Measurements from ENCODE around the gene NECTIN1.

NECTIN1 gene

GRCh38 chr11:119659971-119660723 is 68.9 kb downstream of the NECTIN1 start:
- no peak overlapping the region for H3K4me3 ChIP-seq (replicated peaks; ENCODE audit: low read depth, low read length)
- DNase-seq (ENCODE audit: low read depth), result no peak
- TF ChIP-seq CTCF (IDR thresholded peaks at IDR 0.05; ENCODE audit: low read length, missing control alignments), result no peak

DNA sequence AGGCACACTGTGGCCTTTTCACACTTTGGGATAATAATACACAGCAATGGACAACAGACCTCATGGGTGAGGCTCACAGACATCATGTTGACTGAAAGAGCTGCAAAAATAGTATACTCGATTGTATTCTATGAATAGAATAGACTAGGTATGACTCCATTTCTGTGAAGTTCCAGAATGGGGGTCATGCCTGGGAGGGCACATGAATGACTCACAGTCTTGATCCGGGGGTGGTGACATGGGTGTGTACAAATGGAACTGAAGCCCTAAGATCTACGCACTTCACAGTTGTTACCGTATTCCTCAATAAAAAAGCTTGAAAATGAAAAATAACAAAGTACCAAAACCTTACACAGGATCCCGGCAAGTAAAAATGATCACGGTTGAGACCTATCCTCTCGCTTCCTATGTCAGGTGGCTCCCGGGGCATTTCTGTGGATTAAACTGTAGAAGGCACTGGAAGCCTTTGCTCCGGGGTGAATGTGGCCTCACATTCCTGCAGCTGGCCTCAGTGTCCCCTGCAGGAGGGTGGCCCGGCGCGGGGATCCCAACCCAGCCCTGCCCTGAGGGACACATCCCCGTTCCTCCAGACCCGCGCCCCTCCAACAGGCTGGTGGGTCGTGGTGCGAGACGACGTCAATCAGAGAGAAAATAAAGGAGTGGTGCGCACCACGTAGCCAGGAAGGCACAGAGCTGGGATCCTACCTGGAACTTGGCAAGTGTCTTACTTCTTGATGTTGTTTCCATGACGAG is 75.9 kb downstream of the NECTIN1 start:
- TF ChIP-seq CTCF (IDR thresholded peaks at IDR 0.05; ENCODE audit: low read length, missing control alignments), result no peak
- H3K4me3 ChIP-seq (replicated peaks; ENCODE audit: low read depth, low read length), result no peak overlapping the region
- no peak for DNase-seq (ENCODE audit: low read depth)

GRCh38 chr11:119651802-119652584 is 77.0 kb downstream of the NECTIN1 start:
- no peak for TF ChIP-seq CTCF (IDR thresholded peaks at IDR 0.05; ENCODE audit: low read length, missing control alignments)
- DNase-seq (ENCODE audit: low read depth), result no peak
- no peak overlapping the region for H3K4me3 ChIP-seq (replicated peaks; ENCODE audit: low read depth, low read length)

DNA sequence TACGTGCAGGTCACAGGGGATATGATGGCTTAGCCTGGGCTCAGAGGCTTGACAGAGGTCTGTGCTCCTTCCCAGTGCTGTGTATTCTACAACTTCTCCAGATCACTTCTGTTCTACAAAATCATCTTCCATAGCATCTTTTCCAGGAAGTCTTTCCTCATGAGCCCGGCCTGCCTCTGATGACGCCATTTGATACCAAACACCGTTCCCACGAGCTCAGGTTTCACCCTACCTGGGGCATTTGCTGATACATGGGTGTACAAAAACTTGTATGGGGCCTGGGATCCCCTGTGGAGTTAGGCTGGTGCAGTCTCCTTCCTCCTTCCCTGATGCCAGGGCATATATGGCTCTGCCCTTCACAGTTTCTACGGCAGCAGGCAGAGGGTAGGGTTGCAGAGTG is 78.7 kb downstream of the NECTIN1 start:
- DNase-seq (ENCODE audit: low read depth), result no peak
- H3K4me3 ChIP-seq (replicated peaks; ENCODE audit: low read depth, low read length), result no peak overlapping the region
- no peak for TF ChIP-seq CTCF (IDR thresholded peaks at IDR 0.05; ENCODE audit: low read length, missing control alignments)

DNA sequence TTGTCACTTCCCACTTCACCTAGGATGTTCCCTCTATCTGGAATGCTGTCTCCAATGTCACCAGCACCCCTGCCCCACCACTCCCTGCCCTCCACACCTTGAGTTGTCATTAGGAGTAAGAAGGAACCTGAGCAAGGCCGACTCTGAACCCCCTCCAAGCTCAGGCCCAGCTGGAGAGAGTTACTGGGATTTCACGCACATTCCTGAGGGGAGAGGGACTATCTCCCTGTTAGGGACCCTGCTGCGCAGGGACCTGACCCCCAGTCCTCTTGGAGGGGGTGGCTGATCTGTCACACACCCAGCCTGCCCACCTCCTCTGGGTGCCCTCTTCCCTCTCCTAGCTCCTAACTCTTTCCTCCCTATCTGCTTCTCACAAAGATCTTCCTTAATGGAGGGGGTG is 81.7 kb downstream of the NECTIN1 start:
- H3K4me3 ChIP-seq (replicated peaks; ENCODE audit: low read depth, low read length), result no peak overlapping the region
- TF ChIP-seq CTCF (IDR thresholded peaks at IDR 0.05; ENCODE audit: low read length, missing control alignments), result no peak
- no peak for DNase-seq (ENCODE audit: low read depth)

DNA sequence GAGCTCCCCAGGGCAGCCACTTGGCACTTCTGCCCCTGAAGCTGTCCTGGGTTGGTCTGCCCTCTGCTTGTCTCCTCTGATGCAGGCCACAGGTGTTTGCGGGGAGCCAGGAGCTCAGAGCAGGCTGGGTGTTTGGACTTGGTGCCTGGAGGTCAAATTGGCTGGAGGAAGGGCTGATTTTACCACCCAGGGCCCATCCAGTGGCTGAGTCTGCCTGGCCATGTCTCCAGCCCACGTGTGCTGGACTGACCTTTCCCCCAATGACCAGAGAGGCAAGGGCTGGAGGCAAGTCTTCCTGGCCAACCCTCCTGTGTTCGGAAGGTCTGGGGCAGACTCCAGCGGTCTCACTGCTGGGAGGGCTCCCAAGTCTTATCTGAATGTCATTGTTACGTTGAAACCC is 84.0 kb downstream of the NECTIN1 start:
- no peak overlapping the region for H3K4me3 ChIP-seq (replicated peaks; ENCODE audit: low read depth, low read length)
- TF ChIP-seq CTCF (IDR thresholded peaks at IDR 0.05; ENCODE audit: low read length, missing control alignments), result no peak
- DNase-seq (ENCODE audit: low read depth), result no peak
